Nephron (organoid): ENCODE results near the gene PTPRG.
"Not testable (repeated sequence)": the region's sequence is repeated elsewhere in the genome, so short reads cannot be mapped to it uniquely, and the experiment has no call there.

Experiments
- H3K27ac Mint-ChIP-seq, 3 experiments: 2 replicates each; pipeline ENCODE4 v1.8.0; 2020; ENCODE audit warnings: mixed read lengths in 3 of 3, mild to moderate bottlenecking in 2 of 3, moderate library complexity in 1 of 3
- H3K27me3 Mint-ChIP-seq: 2 replicates; pipeline ENCODE4 v1.8.0; 2021; ENCODE audit warnings: low read depth, mild to moderate bottlenecking, moderate library complexity, mixed read lengths
- H3K36me3 Mint-ChIP-seq: 2 replicates; pipeline ENCODE4 v1.8.0; 2020; ENCODE audit warnings: low read depth, mixed read lengths
- H3K4me1 Mint-ChIP-seq: 2 replicates; pipeline ENCODE4 v1.8.0; 2020; ENCODE audit warnings: mixed read lengths
- H3K4me3 Mint-ChIP-seq, 3 experiments: 2 replicates each; pipeline ENCODE4 v1.8.0; 2020; ENCODE audit warnings: mild to moderate bottlenecking in 3 of 3, mixed read lengths in 3 of 3, moderate library complexity in 2 of 3
- H3K9me3 Mint-ChIP-seq: 2 replicates; pipeline ENCODE4 v1.8.0; 2020; ENCODE audit warnings: mixed read lengths
- TF ChIP-seq, protein P1 (sequence below), 3 experiments: fragments of 200-600 bp; sonication (generic); IDR thresholded peaks; one replicate each; pipeline ENCODE4 v1.5.0; 2021; ENCODE audit warnings: antibody characterized with exemption in 3 of 3; ENCODE audit not compliant: unreplicated experiment in 3 of 3

The PTPRG gene

DNA sequence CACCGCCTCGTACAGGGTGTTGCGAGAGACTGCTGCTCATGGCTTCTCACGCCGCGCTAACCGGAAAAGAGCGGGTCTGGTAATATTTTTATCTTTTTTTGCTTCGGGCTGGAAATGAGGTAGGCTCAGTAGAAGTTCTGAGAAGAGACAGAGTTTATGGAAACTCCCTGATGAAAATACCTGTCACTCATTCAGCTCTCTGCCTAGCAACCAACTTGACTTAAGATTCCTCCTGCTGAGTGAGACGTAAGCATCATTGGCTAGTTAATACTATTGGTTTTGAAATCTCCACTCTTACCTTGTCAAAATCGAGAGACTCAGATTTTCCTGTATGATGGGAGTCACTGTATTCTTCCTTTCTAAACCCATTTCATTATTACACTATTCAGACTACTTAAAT is 181.7 kb downstream of the PTPRG start:
- TF ChIP-seq, protein P1, sequence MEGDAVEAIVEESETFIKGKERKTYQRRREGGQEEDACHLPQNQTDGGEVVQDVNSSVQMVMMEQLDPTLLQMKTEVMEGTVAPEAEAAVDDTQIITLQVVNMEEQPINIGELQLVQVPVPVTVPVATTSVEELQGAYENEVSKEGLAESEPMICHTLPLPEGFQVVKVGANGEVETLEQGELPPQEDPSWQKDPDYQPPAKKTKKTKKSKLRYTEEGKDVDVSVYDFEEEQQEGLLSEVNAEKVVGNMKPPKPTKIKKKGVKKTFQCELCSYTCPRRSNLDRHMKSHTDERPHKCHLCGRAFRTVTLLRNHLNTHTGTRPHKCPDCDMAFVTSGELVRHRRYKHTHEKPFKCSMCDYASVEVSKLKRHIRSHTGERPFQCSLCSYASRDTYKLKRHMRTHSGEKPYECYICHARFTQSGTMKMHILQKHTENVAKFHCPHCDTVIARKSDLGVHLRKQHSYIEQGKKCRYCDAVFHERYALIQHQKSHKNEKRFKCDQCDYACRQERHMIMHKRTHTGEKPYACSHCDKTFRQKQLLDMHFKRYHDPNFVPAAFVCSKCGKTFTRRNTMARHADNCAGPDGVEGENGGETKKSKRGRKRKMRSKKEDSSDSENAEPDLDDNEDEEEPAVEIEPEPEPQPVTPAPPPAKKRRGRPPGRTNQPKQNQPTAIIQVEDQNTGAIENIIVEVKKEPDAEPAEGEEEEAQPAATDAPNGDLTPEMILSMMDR (IDR thresholded peaks at IDR 0.05; ENCODE audit: unreplicated experiment in 3 of 3), result no peak
- H3K27ac Mint-ChIP-seq, result no peak overlapping the region
- H3K4me3 Mint-ChIP-seq, result no peak overlapping the region
- no peaks in the 10 kb centered on the region for H3K27me3 Mint-ChIP-seq
- peaks cover 27% of the 10 kb centered on the region for H3K4me1 Mint-ChIP-seq
- H3K9me3 Mint-ChIP-seq, result no peaks in the 10 kb centered on the region
- no peaks in the 10 kb centered on the region for H3K36me3 Mint-ChIP-seq

DNA sequence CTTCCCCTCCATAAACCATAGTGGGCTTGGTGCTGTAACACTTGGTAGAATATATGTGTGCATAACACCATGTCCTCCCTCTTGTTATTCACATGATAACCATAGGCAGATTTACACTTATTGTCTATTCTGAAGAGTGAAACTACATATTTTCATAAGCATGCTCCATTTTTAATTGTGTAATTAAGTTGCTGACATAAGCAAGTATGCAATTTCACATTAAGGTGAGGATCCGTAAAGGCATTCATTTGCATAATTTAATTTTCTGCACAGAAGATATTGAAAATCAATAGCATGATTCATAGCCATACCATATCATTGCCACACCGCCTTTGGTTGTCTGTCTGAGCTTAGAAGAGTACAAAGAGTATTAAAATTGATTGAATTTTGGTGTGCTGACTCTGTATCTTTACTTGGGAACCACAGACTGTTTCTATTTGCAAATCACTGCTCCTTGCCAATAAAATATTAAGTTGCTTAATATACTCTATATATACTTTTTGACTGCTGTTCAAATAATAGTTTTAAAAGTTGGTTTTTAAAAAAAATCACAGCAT is 182.4 kb downstream of the PTPRG start:
- Mint-ChIP-seq H3K9me3 (no peaks in the 10 kb centered on the region), H3K36me3 (no peaks in the 10 kb centered on the region), H3K4me1 (peaks cover 29% of the 10 kb centered on the region), H3K4me3 (no peak overlapping the region), H3K27me3 (no peaks in the 10 kb centered on the region), H3K27ac (no peak overlapping the region)
- TF ChIP-seq, protein P1 (IDR thresholded peaks at IDR 0.05; ENCODE audit: unreplicated experiment in 3 of 3), result no peak

DNA sequence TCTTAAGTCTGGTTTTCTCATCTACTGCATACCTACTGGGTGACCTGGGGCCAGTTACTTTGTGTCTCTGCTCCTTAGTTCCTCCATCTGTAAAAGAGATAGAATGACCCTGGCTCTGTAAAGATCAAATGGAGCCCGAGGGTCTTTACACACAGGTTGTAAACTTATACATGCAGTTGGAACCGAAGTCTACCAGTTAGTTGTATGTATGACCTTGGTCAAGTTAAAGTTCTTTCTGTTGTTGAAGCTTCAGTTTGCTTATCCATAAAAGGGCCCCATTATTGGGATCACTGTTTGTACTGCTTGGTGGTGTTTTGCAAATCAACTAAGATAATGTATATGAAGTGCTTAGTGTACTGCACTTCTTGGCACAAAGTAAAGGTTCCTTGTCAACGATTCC is 186.9 kb downstream of the PTPRG start:
- no peak overlapping the region for H3K4me3 Mint-ChIP-seq
- no peaks in the 10 kb centered on the region for H3K9me3 Mint-ChIP-seq
- no peaks in the 10 kb centered on the region for H3K27me3 Mint-ChIP-seq
- H3K36me3 Mint-ChIP-seq, result peaks cover 9% of the 10 kb centered on the region
- TF ChIP-seq, protein P1 (IDR thresholded peaks at IDR 0.05; ENCODE audit: unreplicated experiment in 3 of 3), result no peak
- no peak overlapping the region for H3K27ac Mint-ChIP-seq
- peaks cover 35% of the 10 kb centered on the region for H3K4me1 Mint-ChIP-seq

DNA sequence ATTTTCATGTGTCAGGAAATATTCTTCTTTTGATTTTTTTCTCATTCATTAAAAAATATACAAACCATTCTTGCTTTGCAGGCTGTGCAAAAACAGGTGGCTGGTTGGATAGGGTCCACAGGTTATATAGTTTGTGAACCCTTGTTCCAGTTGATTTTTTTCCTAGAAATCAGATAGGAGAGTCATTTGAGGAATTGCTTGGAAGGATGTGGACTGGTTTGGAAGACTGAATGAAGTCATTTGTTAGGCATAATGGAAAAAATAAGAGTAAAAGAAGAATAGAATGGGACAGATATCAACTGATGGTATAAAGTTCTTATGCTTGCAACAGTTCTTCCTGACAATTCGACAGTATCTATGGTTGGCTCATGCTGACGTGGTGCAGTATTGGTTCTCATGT is 189.4 kb downstream of the PTPRG start:
- no peak overlapping the region for H3K27ac Mint-ChIP-seq
- H3K36me3 Mint-ChIP-seq, result peaks cover 13% of the 10 kb centered on the region
- no peaks in the 10 kb centered on the region for H3K9me3 Mint-ChIP-seq
- no peaks in the 10 kb centered on the region for H3K27me3 Mint-ChIP-seq
- TF ChIP-seq, protein P1 (IDR thresholded peaks at IDR 0.05; ENCODE audit: unreplicated experiment in 3 of 3), result no peak
- no peak overlapping the region for H3K4me3 Mint-ChIP-seq
- peaks cover 30% of the 10 kb centered on the region for H3K4me1 Mint-ChIP-seq

DNA sequence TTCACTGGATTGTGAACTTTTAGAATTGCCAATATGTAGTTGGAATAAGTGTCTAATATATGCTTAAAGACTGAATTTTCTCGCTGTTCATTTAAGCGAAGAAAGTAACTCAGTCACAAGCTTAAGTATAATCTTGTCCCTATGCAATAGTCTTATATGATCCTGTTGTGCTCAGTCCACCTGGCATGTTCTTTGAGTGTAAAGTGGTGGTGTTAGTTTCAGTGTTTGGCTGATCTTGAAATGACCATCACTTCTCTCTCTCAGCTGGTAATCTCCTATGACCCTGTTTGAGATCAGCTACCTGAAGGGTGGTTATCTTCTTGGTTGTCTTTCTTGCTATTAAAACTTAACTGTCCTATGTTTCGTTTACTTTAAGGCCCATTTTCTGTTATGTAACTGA is 197.5 kb downstream of the PTPRG start:
- H3K9me3 Mint-ChIP-seq, result no peaks in the 10 kb centered on the region
- H3K27me3 Mint-ChIP-seq, result no peaks in the 10 kb centered on the region
- TF ChIP-seq, protein P1 (IDR thresholded peaks at IDR 0.05; ENCODE audit: unreplicated experiment in 3 of 3), result no peak
- no peak overlapping the region for H3K4me3 Mint-ChIP-seq
- peaks cover 12% of the 10 kb centered on the region for H3K36me3 Mint-ChIP-seq
- H3K4me1 Mint-ChIP-seq, result peaks cover 6% of the 10 kb centered on the region
- H3K27ac Mint-ChIP-seq, result no peak overlapping the region

DNA sequence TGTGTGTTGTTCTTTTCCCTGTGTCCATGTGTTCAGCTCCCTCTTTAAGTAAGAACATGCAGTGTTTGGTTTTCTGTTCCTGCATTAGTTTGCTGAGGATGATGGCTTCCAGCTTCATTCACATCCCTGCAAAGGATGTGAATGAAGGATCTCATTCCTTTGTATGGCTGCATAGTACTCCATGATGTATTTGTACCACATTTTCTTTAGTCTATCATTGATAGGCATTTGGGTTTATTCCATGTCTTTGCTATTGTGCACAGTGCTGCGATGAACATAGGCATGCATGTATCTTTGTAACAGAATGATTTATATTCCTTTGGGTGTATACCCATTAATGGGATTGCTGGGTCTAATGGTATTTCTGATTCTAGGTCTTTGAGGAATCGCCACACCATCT is 199.4 kb downstream of the PTPRG start:
- not testable (repeated sequence) for H3K27me3 Mint-ChIP-seq, H3K27ac Mint-ChIP-seq, H3K4me3 Mint-ChIP-seq, H3K4me1 Mint-ChIP-seq, H3K9me3 Mint-ChIP-seq
- peaks cover 13% of the 10 kb centered on the region for H3K36me3 Mint-ChIP-seq
